Measurements from ENCODE around the gene TNFSF10. TPM values are rescaled to one million over a fixed set of nuclear protein-coding genes. Genes with fewer than 3 reads are reported as not detected.
A peak's percentile ranks its signal among the peaks of the same experiment; 100 is the strongest.

Gene TNFSF10
- total and polyA plus RNA-seq, 9 of the 15 experiments (the other 6 are each of a cell fraction or from before 2014, with no cell fraction given): 0.07 to 1.3 (median 0.27) TPM; not detected in 1

DNA sequence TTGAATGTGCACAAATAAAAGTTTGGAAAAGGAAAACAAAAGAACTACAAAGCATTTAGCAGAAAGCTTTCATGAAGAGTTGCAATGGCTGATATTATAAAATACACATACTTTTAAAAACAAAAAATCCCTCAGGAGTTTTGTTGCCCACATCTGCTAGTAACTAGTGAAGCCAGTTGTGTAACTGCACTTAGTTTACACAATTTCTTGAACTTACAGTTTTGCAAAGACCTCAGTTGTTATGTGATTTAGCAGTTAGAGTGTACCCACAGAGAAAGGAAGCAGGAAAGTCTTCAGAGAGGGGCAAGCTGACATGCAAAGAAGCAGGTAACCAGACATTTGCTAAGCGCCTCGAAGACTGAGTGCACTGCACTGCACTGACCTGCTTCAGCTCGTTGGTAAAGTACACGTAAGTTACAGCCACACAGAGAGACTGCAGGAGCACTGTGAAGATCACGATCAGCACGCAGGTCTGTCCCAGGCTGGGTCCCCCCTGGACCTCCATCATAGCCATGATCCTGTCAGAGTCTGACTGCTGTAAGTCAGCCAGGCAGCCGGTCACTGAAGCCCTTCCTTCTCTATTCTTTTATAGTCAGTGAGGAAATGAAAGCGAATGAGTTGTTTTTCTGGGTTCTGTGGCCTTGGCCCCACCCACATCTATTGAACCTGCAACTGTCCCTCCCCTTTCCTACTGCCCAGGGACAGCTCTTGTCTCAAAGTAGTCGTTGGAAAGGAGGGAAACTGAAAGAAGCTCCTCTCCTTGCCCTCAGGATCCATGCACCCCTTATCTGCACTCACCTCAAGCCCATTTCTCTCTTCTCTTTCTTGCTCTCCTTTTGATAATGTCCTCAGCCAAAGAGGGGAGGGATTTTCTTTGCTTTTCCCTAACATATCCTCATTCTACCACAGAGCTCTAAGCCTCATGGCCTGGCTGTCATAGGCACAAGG is at the start of gene TNFSF10 (continued):
- no peak for TF ChIP-seq HCFC1 (IDR thresholded peaks at IDR 0.05; ENCODE audit: low read depth, low read length)
- TF ChIP-seq, protein P1, sequence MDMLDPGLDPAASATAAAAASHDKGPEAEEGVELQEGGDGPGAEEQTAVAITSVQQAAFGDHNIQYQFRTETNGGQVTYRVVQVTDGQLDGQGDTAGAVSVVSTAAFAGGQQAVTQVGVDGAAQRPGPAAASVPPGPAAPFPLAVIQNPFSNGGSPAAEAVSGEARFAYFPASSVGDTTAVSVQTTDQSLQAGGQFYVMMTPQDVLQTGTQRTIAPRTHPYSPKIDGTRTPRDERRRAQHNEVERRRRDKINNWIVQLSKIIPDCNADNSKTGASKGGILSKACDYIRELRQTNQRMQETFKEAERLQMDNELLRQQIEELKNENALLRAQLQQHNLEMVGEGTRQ (CRISPR knock-in tag; IDR thresholded peaks at IDR 0.05): no peak
- TF ChIP-seq FOXK2 (conservative IDR thresholded peaks at IDR 0.05 in 1 of 2, IDR thresholded peaks at IDR 0.05 in 1 of 2; ENCODE audit: low read depth in 2 of 2): no peak
- TF ChIP-seq BRCA1 (IDR thresholded peaks at IDR 0.05): no peak
- TF ChIP-seq BRCA1 (CRISPR knock-in tag; IDR thresholded peaks at IDR 0.05): no peak
- no peak for TF ChIP-seq TSC22D4 (tag; IDR thresholded peaks at IDR 0.05)
- TF ChIP-seq, protein P2, sequence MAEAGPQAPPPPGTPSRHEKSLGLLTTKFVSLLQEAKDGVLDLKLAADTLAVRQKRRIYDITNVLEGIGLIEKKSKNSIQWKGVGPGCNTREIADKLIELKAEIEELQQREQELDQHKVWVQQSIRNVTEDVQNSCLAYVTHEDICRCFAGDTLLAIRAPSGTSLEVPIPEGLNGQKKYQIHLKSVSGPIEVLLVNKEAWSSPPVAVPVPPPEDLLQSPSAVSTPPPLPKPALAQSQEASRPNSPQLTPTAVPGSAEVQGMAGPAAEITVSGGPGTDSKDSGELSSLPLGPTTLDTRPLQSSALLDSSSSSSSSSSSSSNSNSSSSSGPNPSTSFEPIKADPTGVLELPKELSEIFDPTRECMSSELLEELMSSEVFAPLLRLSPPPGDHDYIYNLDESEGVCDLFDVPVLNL (CRISPR knock-in tag; IDR thresholded peaks at IDR 0.05; ENCODE audit: low read depth): no peak
- TF ChIP-seq, protein P3, sequence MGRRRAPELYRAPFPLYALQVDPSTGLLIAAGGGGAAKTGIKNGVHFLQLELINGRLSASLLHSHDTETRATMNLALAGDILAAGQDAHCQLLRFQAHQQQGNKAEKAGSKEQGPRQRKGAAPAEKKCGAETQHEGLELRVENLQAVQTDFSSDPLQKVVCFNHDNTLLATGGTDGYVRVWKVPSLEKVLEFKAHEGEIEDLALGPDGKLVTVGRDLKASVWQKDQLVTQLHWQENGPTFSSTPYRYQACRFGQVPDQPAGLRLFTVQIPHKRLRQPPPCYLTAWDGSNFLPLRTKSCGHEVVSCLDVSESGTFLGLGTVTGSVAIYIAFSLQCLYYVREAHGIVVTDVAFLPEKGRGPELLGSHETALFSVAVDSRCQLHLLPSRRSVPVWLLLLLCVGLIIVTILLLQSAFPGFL (CRISPR knock-in tag; IDR thresholded peaks at IDR 0.05): no peak
- TF ChIP-seq ZNF146 (CRISPR knock-in tag; IDR thresholded peaks at IDR 0.05; ENCODE audit: unreplicated experiment): no peak
- no peak for TF ChIP-seq TCFL5 (CRISPR knock-in tag; conservative IDR thresholded peaks at IDR 0.05)
- TF ChIP-seq ATF1 (CRISPR knock-in tag; IDR thresholded peaks at IDR 0.05): no peak
- TF ChIP-seq ATF1 (tag; IDR thresholded peaks at IDR 0.05): no peak
- TF ChIP-seq, protein P4, sequence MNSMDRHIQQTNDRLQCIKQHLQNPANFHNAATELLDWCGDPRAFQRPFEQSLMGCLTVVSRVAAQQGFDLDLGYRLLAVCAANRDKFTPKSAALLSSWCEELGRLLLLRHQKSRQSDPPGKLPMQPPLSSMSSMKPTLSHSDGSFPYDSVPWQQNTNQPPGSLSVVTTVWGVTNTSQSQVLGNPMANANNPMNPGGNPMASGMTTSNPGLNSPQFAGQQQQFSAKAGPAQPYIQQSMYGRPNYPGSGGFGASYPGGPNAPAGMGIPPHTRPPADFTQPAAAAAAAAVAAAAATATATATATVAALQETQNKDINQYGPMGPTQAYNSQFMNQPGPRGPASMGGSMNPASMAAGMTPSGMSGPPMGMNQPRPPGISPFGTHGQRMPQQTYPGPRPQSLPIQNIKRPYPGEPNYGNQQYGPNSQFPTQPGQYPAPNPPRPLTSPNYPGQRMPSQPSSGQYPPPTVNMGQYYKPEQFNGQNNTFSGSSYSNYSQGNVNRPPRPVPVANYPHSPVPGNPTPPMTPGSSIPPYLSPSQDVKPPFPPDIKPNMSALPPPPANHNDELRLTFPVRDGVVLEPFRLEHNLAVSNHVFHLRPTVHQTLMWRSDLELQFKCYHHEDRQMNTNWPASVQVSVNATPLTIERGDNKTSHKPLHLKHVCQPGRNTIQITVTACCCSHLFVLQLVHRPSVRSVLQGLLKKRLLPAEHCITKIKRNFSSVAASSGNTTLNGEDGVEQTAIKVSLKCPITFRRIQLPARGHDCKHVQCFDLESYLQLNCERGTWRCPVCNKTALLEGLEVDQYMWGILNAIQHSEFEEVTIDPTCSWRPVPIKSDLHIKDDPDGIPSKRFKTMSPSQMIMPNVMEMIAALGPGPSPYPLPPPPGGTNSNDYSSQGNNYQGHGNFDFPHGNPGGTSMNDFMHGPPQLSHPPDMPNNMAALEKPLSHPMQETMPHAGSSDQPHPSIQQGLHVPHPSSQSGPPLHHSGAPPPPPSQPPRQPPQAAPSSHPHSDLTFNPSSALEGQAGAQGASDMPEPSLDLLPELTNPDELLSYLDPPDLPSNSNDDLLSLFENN (IDR thresholded peaks at IDR 0.05; ENCODE audit: low read depth in 2 of 2, low read length in 2 of 2): no peak
- TF ChIP-seq GTF2A2 (tag; IDR thresholded peaks at IDR 0.05): no peak
- 0 out of 2 replicates have a peak, but pooled peaks have one; percentile 33 for TF ChIP-seq ZNF766 (CRISPR knock-in tag; conservative IDR thresholded peaks at IDR 0.05)
- TF ChIP-seq, protein P5, sequence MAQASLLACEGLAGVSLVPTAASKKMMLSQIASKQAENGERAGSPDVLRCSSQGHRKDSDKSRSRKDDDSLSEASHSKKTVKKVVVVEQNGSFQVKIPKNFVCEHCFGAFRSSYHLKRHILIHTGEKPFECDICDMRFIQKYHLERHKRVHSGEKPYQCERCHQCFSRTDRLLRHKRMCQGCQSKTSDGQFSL (CRISPR knock-in tag; IDR thresholded peaks at IDR 0.05): no peak
- TF ChIP-seq, protein P5 (tag; IDR thresholded peaks at IDR 0.05): no peak
- TF ChIP-seq, protein P6, sequence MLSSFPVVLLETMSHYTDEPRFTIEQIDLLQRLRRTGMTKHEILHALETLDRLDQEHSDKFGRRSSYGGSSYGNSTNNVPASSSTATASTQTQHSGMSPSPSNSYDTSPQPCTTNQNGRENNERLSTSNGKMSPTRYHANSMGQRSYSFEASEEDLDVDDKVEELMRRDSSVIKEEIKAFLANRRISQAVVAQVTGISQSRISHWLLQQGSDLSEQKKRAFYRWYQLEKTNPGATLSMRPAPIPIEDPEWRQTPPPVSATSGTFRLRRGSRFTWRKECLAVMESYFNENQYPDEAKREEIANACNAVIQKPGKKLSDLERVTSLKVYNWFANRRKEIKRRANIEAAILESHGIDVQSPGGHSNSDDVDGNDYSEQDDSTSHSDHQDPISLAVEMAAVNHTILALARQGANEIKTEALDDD (IDR thresholded peaks at IDR 0.05): peak; percentile 41
- no peak for TF ChIP-seq SMARCC2 (IDR thresholded peaks at IDR 0.05; ENCODE audit: low read depth)

Measured in K562 (cell line).